GM19023 (cell line): ENCODE data around the gene KSR1.
"Not testable (repeated sequence)": the region's sequence is repeated elsewhere in the genome, so short reads cannot be mapped to it uniquely, and the experiment has no call there.

Experiments used
- ATAC-seq: cut with Tn5 transposase; IDR thresholded peaks from one replicate; pipeline ENCODE4 v1.9.1; 2021; ENCODE audit warnings: mild to moderate bottlenecking, moderate library complexity; ENCODE audit not compliant: unreplicated experiment

KSR1 gene

DNA sequence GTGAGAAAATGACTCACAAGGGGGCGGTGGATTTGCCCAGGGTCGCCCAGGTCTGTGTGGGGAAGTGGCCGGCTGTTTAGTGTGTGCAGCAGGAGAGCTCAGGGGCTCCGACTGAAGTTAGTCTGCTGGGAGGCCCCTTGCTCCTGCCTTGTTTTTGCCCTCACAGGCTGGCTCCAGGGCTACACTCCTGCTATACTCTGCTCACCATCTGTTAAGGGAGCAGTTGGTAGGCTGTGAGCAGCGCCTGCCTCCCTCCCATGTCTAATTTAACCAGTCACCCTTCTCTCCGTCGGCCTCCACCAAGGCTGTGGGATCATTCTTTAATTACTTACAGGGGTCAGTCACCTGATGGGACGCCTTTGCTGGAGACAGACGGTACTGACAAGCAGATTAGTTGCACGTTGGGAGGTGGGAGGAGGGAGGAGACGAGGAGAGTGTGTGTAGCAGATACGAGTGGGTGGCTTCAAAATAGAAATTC, 35.5 kb downstream of the KSR1 start:
- ATAC-seq, result no peak

- no peak for ATAC-seq
Observed at GRCh38 chr17:27492470-27492869, 36.2 kb downstream of the KSR1 start.

DNA sequence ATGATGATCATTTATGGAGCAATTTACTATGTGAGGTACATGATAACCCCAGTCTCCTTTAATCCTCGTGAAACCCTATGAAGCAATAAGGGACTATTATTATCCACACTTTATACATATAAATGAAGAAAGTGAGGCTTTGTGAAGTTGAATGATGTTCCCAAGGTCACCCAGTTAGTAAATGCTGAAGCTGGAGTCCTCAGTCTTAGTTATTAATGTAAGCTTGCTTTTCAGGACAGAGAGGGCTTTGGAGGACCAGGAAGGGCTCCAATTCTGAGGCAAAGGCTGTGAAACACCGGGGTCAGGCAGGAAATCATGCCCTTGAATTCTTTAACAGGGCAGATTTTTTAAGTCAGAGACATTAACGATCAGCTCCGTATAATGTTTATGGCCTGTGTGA, 36.8 kb downstream of the KSR1 start:
- ATAC-seq, result no peak

DNA sequence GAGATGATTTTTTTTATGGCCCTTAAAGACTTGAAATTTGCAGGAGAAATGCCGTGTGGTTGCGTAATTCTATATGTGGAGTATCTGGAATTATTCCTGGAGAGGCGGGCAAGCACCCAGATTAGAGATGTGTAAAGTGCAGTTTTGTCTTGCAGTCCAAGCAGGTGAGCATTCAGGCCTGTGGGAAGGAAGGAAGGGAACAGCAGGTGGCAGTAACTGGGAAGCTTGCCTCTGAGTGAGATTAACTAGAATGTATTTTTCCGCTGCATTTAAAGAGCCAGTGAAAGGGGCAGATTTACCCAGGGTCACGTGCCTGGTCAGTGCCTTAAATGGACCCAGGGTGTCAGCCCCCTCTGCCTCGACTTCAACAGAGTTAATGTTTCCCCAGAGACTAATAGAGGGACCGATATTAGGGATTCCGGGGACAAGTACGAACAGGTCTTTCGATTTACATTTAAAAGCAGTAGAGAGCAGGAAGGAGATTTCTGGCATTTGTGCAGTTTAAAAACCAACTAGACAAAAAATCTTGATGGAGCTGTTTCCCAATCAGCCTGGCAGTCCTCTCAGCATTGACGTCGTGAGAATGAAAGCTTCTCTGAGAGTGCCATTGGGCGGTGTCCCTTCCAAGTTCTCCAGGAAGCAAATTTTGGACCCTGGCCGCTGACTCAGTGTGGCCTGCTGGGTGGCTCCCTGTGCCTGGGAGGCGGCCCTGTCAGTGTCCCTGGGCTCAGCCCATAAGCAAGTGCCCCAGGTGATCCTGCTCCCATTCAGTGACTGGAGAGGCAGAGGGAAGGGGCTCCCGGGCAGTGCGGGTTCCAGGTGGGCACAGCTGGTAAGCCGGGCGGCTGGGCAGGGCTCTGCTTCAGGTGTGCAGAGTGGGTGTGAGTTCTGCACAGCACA, 38.2 kb downstream of the KSR1 start:
- no peak for ATAC-seq

DNA sequence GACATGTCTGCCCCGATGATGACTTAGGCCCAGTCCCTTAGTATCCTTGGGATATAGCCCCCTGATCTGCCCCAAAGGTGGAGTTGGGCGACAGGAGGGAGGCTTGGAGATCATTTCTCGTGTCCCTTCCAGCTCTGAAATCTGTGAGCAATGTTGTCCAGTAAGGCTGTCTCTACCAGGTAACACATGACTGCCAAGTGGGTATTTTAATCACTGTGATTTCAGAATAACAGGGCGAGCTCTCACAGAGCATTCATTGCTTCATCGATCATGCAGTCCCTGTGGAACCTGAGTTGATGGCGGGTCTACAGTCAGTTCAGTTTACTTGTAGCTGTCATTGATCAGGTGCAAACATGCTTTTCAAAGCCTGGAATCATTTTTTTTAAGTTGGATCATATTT, 39.2 kb downstream of the KSR1 start:
- ATAC-seq, result no peak

GRCh38 chr17:27496005-27496404, 39.8 kb downstream of the KSR1 start:
- peak; percentile 38 for ATAC-seq

GRCh38 chr17:27496437-27496943, 40.2 kb downstream of the KSR1 start:
- ATAC-seq, result peak; percentile 58

DNA sequence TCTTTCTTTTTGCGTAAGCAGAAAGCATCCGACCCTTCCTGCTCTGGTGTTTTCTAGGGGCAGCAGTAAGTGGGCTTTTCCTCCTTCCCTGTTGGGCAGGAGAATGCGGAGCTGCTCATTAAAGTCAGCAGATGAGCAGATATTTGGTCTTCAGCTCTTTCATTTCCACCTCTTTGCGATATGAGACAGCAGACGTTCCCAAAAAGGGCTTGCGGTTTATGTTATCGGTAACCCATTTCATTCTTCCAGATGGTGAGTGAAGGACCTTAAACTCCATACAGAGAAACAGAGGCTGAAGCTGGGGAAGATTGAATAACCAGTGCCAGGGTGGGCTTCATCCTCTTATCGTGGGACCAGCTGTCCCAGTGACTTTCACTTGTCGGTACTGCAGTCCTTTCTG, 40.7 kb downstream of the KSR1 start:
- no peak for ATAC-seq

DNA sequence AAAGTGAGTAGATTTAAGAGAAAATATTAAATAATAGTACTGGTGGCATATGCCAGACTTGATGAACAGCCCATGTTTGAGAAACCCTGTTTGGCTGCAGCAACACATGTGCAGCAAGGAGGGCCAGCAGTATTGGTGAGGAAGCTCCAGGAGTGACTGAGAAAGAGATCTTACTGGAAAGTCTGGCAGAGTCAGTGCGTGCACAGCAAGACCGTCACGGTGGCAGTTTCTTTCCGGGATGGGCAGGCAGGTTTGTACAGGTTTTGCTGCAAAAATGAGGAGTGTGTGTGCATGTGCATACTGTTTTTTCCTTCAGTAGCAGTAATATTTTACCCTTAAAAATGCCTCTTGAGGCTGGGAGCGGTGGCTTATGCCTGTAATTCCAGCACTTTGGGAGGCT, 41.4 kb downstream of the KSR1 start:
- ATAC-seq, result no peak

- no peak for ATAC-seq
Observed at GRCh38 chr17:27498615-27499309, 42.5 kb downstream of the KSR1 start.

- ATAC-seq, result no peak
Observed at GRCh38 chr17:27499451-27500265, 43.4 kb downstream of the KSR1 start.

DNA sequence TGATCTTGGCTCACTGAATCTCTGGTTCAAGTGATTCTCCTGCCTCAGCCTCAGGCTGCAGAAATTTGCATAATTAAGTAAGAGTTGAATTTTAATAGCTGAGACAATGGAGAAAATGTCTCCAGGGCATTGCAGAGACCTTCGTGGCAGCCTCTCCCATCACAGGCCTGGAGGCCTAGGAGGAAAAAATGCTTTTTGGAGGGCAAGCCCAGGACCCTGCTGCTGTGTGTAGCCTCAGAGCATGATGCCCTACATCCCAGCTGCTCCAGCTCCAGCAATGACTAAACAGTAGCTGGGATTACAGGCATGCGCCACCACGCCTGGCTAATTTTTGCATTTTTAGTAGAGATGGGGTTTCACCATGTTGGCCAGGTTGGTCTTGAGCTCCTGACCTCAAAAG, 45.1 kb downstream of the KSR1 start:
- ATAC-seq, result not testable (repeated sequence)

GRCh38 chr17:27502526-27503324, 46.5 kb downstream of the KSR1 start:
- no peak for ATAC-seq

DNA sequence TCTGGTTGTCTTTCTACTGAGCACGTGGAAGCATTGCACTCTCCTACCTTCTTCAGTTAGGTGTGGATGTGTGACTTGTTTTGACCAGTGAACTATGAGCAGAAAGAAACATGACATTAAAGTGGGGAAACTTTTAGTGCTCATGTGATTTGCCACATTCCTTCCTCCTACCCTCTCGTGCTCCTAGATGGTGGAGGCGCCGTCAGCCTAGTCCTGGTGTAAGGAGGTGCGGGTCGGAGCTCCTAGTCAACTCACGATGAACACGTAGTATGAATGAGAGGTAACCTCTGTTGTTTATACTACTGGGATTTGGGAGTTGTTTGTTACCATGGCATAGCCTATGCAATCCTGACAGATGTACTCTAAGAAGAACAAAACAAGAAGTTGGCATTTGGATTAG, 47.4 kb downstream of the KSR1 start:
- no peak for ATAC-seq

- ATAC-seq, result no peak
Observed at GRCh38 chr17:27504188-27504995, 48.1 kb downstream of the KSR1 start.

GRCh38 chr17:27506348-27507218, 50.3 kb downstream of the KSR1 start:
- peak; percentile 70 for ATAC-seq

DNA sequence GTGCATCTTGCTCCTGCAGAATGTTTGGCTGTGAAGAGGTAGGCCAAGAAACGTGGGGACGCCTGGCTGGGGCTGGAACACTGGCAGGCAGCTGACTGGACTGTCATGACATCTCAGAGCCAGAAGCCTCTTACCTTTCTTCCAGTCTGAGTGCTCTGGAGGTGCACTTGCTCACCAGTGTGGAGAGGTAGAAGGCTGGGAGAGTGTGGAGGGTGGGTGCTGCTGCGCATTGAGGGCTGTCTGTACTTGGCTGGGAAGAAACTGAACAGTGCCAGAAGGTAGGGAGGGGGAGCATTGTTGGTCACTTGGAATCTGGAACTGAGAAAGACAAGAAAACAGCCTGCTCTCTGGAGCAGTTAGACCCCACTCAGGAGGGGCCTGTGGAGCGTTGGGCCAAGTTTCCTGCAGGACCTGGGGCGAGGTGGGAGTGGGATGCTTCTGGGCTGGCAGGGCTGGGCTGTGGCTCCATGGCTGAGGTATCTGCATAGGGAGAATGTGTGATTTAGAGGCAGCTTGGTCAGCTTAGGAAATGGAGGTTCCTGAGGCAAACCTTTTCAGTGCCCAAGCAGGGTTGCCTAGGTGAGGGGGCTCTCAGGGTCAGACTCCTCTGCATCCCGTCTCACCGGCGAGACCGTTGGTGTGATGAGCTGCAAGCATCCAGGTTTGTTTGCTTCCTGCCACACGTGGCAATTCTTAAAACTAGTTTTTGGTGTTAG, 55.1 kb downstream of the KSR1 start:
- no peak for ATAC-seq

DNA sequence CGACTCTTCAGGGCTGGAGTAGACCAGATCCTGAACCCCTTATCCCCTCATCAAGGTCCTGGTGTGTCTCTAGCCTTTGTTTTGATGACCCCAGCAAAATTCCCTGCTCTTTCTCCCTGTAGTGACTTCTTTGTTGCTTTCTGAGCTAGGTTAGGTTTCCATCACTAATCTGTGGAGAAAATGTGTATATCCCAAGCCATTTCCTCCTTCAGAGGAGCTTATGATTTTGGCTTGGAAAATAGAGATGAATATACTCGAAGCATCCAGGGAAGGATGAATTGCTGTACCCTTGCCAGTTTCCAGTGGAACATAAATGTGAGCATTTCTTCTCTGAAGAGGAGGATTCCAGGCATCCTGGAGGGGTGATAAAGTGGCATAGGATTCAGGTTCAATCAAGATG, 55.8 kb downstream of the KSR1 start:
- no peak for ATAC-seq
